ENCODE data around the gene PHACTR1.

PHACTR1 gene

DNA sequence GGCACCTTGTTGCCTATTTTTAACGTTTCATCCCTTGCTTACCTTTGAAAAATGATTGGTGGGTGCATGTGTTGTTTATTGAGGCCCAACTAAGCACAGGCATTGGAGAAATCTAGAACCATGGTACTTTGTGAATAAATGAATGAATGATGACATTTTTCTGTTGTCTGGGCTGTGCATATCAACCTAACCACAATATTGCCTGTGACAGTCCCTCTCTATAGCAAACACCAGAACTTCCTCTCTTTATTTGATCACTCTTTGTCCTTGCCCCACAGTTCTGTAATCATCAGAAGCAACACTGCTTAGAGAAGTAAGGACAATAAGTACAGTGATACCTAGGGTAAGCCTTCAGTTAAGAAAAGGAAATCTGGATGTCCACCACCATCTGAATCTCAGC is 536.7 kb downstream of the PHACTR1 start:
- no peak for DNase-seq (ENCODE audit: extremely low read depth, low read depth)
- TF ChIP-seq, protein P1, sequence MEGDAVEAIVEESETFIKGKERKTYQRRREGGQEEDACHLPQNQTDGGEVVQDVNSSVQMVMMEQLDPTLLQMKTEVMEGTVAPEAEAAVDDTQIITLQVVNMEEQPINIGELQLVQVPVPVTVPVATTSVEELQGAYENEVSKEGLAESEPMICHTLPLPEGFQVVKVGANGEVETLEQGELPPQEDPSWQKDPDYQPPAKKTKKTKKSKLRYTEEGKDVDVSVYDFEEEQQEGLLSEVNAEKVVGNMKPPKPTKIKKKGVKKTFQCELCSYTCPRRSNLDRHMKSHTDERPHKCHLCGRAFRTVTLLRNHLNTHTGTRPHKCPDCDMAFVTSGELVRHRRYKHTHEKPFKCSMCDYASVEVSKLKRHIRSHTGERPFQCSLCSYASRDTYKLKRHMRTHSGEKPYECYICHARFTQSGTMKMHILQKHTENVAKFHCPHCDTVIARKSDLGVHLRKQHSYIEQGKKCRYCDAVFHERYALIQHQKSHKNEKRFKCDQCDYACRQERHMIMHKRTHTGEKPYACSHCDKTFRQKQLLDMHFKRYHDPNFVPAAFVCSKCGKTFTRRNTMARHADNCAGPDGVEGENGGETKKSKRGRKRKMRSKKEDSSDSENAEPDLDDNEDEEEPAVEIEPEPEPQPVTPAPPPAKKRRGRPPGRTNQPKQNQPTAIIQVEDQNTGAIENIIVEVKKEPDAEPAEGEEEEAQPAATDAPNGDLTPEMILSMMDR (IDR thresholded peaks at IDR 0.05; ENCODE audit: low read depth, low read length, missing control alignments), result no peak

GRCh38 chr6:13256266-13257001 is 539.9 kb downstream of the PHACTR1 start:
- no peak for DNase-seq (ENCODE audit: extremely low read depth, low read depth)
- TF ChIP-seq, protein P1 (IDR thresholded peaks at IDR 0.05; ENCODE audit: low read depth, low read length, missing control alignments), result no peak
- no peak overlapping the region for H3K4me3 ChIP-seq (replicated peaks; ENCODE audit: low read depth, low read length)

More for the DNA sequence above, 536.7 kb downstream of the PHACTR1 start:
- H3K4me3 ChIP-seq (replicated peaks; ENCODE audit: low read depth, low read length), result no peak overlapping the region

GRCh38 chr6:13259393-13259792 is 542.8 kb downstream of the PHACTR1 start:
- TF ChIP-seq, protein P1 (IDR thresholded peaks at IDR 0.05; ENCODE audit: low read depth, low read length, missing control alignments), result no peak
- DNase-seq (ENCODE audit: extremely low read depth, low read depth), result no peak

DNA sequence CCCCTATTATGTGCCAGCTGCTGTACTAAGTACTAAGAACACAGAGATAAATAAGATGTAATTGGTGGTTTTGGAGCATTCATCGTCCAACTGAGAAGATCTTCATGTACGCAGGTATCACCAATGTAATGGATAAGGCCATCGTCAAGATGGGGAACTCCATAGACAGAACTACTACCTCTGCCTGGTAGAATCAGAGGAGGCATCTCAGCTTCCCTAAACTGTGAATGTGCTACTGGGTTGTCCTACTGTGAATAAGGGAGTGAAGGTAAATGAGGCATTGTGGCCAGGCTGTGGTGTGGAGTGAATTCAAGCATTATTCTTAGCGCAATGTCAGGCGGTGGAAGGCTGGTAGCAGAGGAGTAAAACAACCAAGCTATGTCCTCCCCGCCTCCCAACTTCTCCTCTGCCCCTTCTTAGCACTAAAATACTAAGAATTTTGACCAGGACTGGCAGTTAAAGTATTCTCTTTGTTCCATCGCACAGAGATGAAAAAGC is 543.6 kb downstream of the PHACTR1 start:
- H3K4me3 ChIP-seq (replicated peaks; ENCODE audit: low read depth, low read length), result no peak overlapping the region
- no peak for DNase-seq (ENCODE audit: extremely low read depth, low read depth)
- TF ChIP-seq, protein P1 (IDR thresholded peaks at IDR 0.05; ENCODE audit: low read depth, low read length, missing control alignments), result no peak

More at GRCh38 chr6:13259393-13259792, 542.8 kb downstream of the PHACTR1 start:
- H3K4me3 ChIP-seq (replicated peaks; ENCODE audit: low read depth, low read length), result no peak overlapping the region

- no peak for DNase-seq (ENCODE audit: extremely low read depth, low read depth)
These were observed 544.3 kb downstream of the PHACTR1 start for GRCh38 chr6:13260831-13261230.

GRCh38 chr6:13261464-13261994 is 545.0 kb downstream of the PHACTR1 start:
- TF ChIP-seq, protein P1 (IDR thresholded peaks at IDR 0.05; ENCODE audit: low read depth, low read length, missing control alignments), result no peak
- no peak for DNase-seq (ENCODE audit: extremely low read depth, low read depth)
- H3K4me3 ChIP-seq (replicated peaks; ENCODE audit: low read depth, low read length), result no peak overlapping the region

More at GRCh38 chr6:13260831-13261230, 544.3 kb downstream of the PHACTR1 start:
- TF ChIP-seq, protein P1 (IDR thresholded peaks at IDR 0.05; ENCODE audit: low read depth, low read length, missing control alignments), result no peak
- no peak overlapping the region for H3K4me3 ChIP-seq (replicated peaks; ENCODE audit: low read depth, low read length)
